Neural progenitor cell (in vitro differentiated cells): ENCODE measurements around the gene EIF4EBP3. TPM values are rescaled to one million over a fixed set of nuclear protein-coding genes. Genes with fewer than 3 reads are reported as not detected.

Experiments
- DNase-seq: peaks from one replicate; pipeline ENCODE4 v3.0.0-alpha.2; 2016; ENCODE audit warnings: low spot score
- H2AFZ ChIP-seq: fragments of 200-600 bp; sonication (generic); replicated peaks from 2 replicates; pipeline ENCODE4 v1.6.1; 2016; ENCODE audit warnings: antibody characterized with exemption
- H3F3A ChIP-seq: fragments of 200-600 bp; sonication (generic); 2 replicates; pipeline ENCODE4 v1.6.1; 2016; ENCODE audit warnings: antibody characterized with exemption, low read depth
- H3K27ac ChIP-seq: fragments of 200-600 bp; sonication (generic); 2 replicates; pipeline ENCODE4 v1.5.1; 2016; ENCODE audit warnings: mild to moderate bottlenecking
- H3K27me3 ChIP-seq: fragments of 200-600 bp; sonication (generic); 2 replicates; pipeline ENCODE4 v1.6.1; 2016; ENCODE audit warnings: mild to moderate bottlenecking, moderate library complexity
- H3K36me3 ChIP-seq: fragments of 200-600 bp; sonication (generic); 2 replicates; pipeline ENCODE4 v1.5.1; 2016
- H3K4me1 ChIP-seq: fragments of 200-600 bp; sonication (generic); 2 replicates; pipeline ENCODE4 v1.6.1; 2016; ENCODE audit warnings: mixed run types
- H3K4me2 ChIP-seq: fragments of 200-600 bp; sonication (generic); 2 replicates; pipeline ENCODE4 v1.6.1; 2016
- H3K4me3 ChIP-seq: fragments of 200-600 bp; sonication (generic); 2 replicates; pipeline ENCODE4 v1.5.1; 2016
- H3K79me2 ChIP-seq: fragments of 200-600 bp; sonication (generic); 2 replicates; pipeline ENCODE4 v1.6.1; 2016; ENCODE audit warnings: low read depth
- H3K9ac ChIP-seq: fragments of 200-600 bp; sonication (generic); 2 replicates; pipeline ENCODE4 v1.6.1; 2016
- H3K9me3 ChIP-seq: fragments of 200-600 bp; sonication (generic); 2 replicates; pipeline ENCODE4 v1.5.1; 2016; ENCODE audit warnings: low read depth
- H4K20me1 ChIP-seq: fragments of 200-600 bp; sonication (generic); 2 replicates; pipeline ENCODE4 v1.6.1; 2016; ENCODE audit warnings: low read depth
- H3K27ac Mint-ChIP-seq: 3 replicates; pipeline ENCODE4 v1.8.0; 2021; ENCODE audit warnings: mixed read lengths
- H3K27me3 Mint-ChIP-seq: 2 replicates; pipeline ENCODE4 v1.8.0; 2022; ENCODE audit warnings: low read depth, mild to moderate bottlenecking, inconsistent platforms, moderate library complexity, mixed read lengths; ENCODE audit not compliant: insufficient read depth
- H3K36me3 Mint-ChIP-seq: 3 replicates; pipeline ENCODE4 v1.8.0; 2021; ENCODE audit warnings: mixed read lengths
- H3K4me1 Mint-ChIP-seq: 3 replicates; pipeline ENCODE4 v1.8.0; 2021; ENCODE audit warnings: mixed read lengths
- H3K4me3 Mint-ChIP-seq: 3 replicates; pipeline ENCODE4 v1.8.0; 2021; ENCODE audit warnings: mild to moderate bottlenecking, moderate library complexity, mixed read lengths
- H3K9me3 Mint-ChIP-seq: 3 replicates; pipeline ENCODE4 v1.8.0; 2020; ENCODE audit warnings: mixed read lengths
- EZH2 ChIP-seq: fragments of 200-600 bp; sonication (generic); IDR thresholded peaks from 2 replicates; pipeline ENCODE4 v1.6.1; 2017; ENCODE audit warnings: antibody characterized with exemption, mild to moderate bottlenecking, moderate library complexity
- EZH2phosphoT487 ChIP-seq: fragments of 200-600 bp; sonication (generic); IDR thresholded peaks from 2 replicates; pipeline ENCODE4 v1.6.1; 2017; ENCODE audit warnings: antibody characterized with exemption
- total RNA-seq: library from RNA; depleted of rRNA; stranded (reverse); fragments of >200 nt; gene quantifications from 2 replicates; pipeline ENCODE4 v1.2.3, GENCODE V29; 2015; ENCODE audit warnings: low replicate concordance
- TF ChIP-seq, protein P1 (sequence below): fragments of 200-600 bp; sonication (generic); IDR thresholded peaks from 2 replicates; pipeline ENCODE4 v1.5.1; 2017; ENCODE audit warnings: antibody characterized with exemption, mild to moderate bottlenecking

Gene EIF4EBP3
- total RNA-seq, 1 donor from 2014 or later, result 1.1 TPM

DNA sequence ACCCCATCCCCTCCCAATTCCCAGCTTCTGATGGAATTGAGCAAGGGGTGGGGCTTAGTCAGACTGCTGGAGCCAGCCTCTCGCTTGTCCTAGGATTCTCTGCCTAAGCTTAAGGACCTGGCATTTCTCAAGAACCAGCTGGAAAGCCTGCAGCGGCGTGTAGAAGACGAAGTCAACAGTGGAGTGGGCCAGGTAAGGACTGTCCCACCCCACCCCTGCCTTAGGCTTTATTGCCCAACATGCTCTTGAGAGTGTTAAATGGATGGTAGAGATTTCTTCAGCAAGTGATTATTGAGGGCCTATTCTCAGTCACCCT is 18.3 kb downstream of the EIF4EBP3 start:
- H3K36me3 Mint-ChIP-seq, result peaks cover 13% of the 10 kb centered on the region

DNA sequence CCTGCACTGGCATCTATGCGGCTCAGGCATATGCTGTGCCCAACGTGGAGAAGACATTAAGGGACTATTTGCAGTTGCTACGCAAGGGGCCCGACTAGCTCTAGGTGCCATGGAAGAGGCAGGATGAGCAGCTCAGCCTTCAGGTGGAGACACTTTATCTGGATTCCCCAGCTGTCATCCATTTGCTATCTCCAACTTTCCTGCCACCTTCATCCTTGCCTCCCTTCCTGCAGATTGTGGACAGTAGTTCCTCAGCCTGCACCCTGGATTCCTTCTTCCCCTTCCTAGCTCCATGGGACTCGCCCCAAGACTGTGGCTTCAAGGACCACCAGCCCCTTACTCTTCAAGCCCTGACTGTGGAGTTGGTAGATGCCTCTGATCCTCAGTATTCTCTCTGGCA is 19.2 kb downstream of the EIF4EBP3 start:
- H3K4me3 ChIP-seq, result no peak overlapping the region
- H3K79me2 ChIP-seq, result peaks cover 23% of the 10 kb centered on the region
- no peaks in the 10 kb centered on the region for H4K20me1 ChIP-seq
- H2AFZ ChIP-seq, result no peak overlapping the region
- H3K4me2 ChIP-seq, result no peak overlapping the region
- no peak overlapping the region for H3K27ac Mint-ChIP-seq
- H3K36me3 ChIP-seq, result no peaks in the 10 kb centered on the region
- no peaks in the 10 kb centered on the region for H3K9me3 ChIP-seq
- H3K27ac ChIP-seq, result no peak overlapping the region
- H3K4me1 Mint-ChIP-seq, result peaks cover 31% of the 10 kb centered on the region
- no peaks in the 10 kb centered on the region for H3F3A ChIP-seq
- peak overlapping the region; percentile 50 for H3K4me3 Mint-ChIP-seq
- H3K4me1 ChIP-seq, result peaks cover 12% of the 10 kb centered on the region
- TF ChIP-seq EZH2 (no peak), EZH2phosphoT487 (no peak)
- TF ChIP-seq, protein P1, sequence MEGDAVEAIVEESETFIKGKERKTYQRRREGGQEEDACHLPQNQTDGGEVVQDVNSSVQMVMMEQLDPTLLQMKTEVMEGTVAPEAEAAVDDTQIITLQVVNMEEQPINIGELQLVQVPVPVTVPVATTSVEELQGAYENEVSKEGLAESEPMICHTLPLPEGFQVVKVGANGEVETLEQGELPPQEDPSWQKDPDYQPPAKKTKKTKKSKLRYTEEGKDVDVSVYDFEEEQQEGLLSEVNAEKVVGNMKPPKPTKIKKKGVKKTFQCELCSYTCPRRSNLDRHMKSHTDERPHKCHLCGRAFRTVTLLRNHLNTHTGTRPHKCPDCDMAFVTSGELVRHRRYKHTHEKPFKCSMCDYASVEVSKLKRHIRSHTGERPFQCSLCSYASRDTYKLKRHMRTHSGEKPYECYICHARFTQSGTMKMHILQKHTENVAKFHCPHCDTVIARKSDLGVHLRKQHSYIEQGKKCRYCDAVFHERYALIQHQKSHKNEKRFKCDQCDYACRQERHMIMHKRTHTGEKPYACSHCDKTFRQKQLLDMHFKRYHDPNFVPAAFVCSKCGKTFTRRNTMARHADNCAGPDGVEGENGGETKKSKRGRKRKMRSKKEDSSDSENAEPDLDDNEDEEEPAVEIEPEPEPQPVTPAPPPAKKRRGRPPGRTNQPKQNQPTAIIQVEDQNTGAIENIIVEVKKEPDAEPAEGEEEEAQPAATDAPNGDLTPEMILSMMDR, result no peak
- H3K27me3 Mint-ChIP-seq, result peaks cover 7% of the 10 kb centered on the region
- H3K9ac ChIP-seq, result no peak overlapping the region
- no peaks in the 10 kb centered on the region for H3K27me3 ChIP-seq
- H3K36me3 Mint-ChIP-seq, result peaks cover 11% of the 10 kb centered on the region
- H3K9me3 Mint-ChIP-seq, result no peaks in the 10 kb centered on the region
- DNase-seq, result no peak

More for the DNA sequence above, 18.3 kb downstream of the EIF4EBP3 start:
- Mint-ChIP-seq H3K27ac (no peak overlapping the region), H3K4me1 (peaks cover 31% of the 10 kb centered on the region), H3K9me3 (no peaks in the 10 kb centered on the region), H3K4me3 (peak overlapping the region; percentile 93), H3K27me3 (peaks cover 7% of the 10 kb centered on the region)
- H3K36me3 ChIP-seq, result no peaks in the 10 kb centered on the region
- peaks cover 12% of the 10 kb centered on the region for H3K4me1 ChIP-seq
- H3K4me3 ChIP-seq, result peak overlapping the region; percentile 59
- H3K27ac ChIP-seq, result no peak overlapping the region
- peak; percentile 19 for DNase-seq
- no peaks in the 10 kb centered on the region for H3F3A ChIP-seq
- peaks cover 23% of the 10 kb centered on the region for H3K79me2 ChIP-seq
- TF ChIP-seq EZH2, result no peak
- TF ChIP-seq, protein P1, result no peak
- TF ChIP-seq EZH2phosphoT487, result no peak
- peak overlapping the region; percentile 87 for H3K4me2 ChIP-seq
- H2AFZ ChIP-seq, result no peak overlapping the region
- H3K27me3 ChIP-seq, result no peaks in the 10 kb centered on the region
- no peaks in the 10 kb centered on the region for H4K20me1 ChIP-seq
- no peak overlapping the region for H3K9ac ChIP-seq
- H3K9me3 ChIP-seq, result no peaks in the 10 kb centered on the region

DNA sequence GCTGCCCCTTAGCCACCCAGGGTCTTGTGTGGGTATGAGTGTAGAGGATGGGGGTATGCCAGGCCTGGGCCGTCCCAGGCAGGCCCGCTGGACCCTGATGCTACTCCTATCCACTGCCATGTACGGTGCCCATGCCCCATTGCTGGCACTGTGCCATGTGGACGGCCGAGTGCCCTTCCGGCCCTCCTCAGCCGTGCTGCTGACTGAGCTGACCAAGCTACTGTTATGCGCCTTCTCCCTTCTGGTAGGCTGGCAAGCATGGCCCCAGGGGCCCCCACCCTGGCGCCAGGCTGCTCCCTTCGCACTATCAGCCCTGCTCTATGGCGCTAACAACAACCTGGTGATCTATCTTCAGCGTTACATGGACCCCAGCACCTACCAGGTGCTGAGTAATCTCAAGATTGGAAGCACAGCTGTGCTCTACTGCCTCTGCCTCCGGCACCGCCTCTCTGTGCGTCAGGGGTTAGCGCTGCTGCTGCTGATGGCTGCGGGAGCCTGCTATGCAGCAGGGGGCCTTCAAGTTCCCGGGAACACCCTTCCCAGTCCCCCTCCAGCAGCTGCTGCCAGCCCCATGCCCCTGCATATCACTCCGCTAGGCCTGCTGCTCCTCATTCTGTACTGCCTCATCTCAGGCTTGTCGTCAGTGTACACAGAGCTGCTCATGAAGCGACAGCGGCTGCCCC is 19.8 kb downstream of the EIF4EBP3 start:
- Histone ChIP-seq H3K27ac (no peak overlapping the region), H3K36me3 (no peaks in the 10 kb centered on the region), H3F3A (no peaks in the 10 kb centered on the region), H3K27me3 (no peaks in the 10 kb centered on the region), H3K9ac (no peak overlapping the region), H3K4me2 (no peak overlapping the region), H4K20me1 (no peaks in the 10 kb centered on the region), H3K9me3 (no peaks in the 10 kb centered on the region), H3K79me2 (peaks cover 23% of the 10 kb centered on the region), H3K4me3 (no peak overlapping the region), H3K4me1 (peaks cover 12% of the 10 kb centered on the region), H2AFZ (no peak overlapping the region)
- no peak overlapping the region for H3K27ac Mint-ChIP-seq
- H3K9me3 Mint-ChIP-seq, result no peaks in the 10 kb centered on the region
- H3K4me1 Mint-ChIP-seq, result peaks cover 31% of the 10 kb centered on the region
- TF ChIP-seq, protein P1, result no peak
- TF ChIP-seq EZH2phosphoT487 (no peak), EZH2 (no peak)
- DNase-seq, result no peak
- peaks cover 11% of the 10 kb centered on the region for H3K36me3 Mint-ChIP-seq
- peaks cover 7% of the 10 kb centered on the region for H3K27me3 Mint-ChIP-seq
- peak overlapping the region; percentile 62 for H3K4me3 Mint-ChIP-seq
